ENCODE data around the gene RNPC3.

RNPC3 gene

GRCh38 chr1:103525607-103526507 is at the start of gene RNPC3:
RNPC3 (plus strand) TSS chr1:103525699; CDS start chr1:103526071, 372 bp downstream.
- DNase-seq (ENCODE audit: extremely low read depth in 1 of 2, low read depth in 1 of 2), result peak; percentile 76 to 84

- no peak for DNase-seq (ENCODE audit: extremely low read depth in 1 of 2, low read depth in 1 of 2)
Observed at GRCh38 chr1:103477101-103477500, 48.4 kb upstream of the RNPC3 start.

GRCh38 chr1:103489935-103490334 is 35.6 kb upstream of the RNPC3 start:
- no peak for DNase-seq (ENCODE audit: extremely low read depth in 1 of 2, low read depth in 1 of 2)

GRCh38 chr1:103492003-103492625 is 33.4 kb upstream of the RNPC3 start:
- no peak for DNase-seq (ENCODE audit: extremely low read depth in 1 of 2, low read depth in 1 of 2)

- no peak for DNase-seq (ENCODE audit: extremely low read depth in 1 of 2, low read depth in 1 of 2)
Observed at GRCh38 chr1:103496014-103496635, 29.4 kb upstream of the RNPC3 start.

GRCh38 chr1:103497404-103497803 is 28.1 kb upstream of the RNPC3 start:
- DNase-seq (ENCODE audit: extremely low read depth in 1 of 2, low read depth in 1 of 2), result no peak

GRCh38 chr1:103509250-103509649 is 16.2 kb upstream of the RNPC3 start:
- DNase-seq (ENCODE audit: extremely low read depth in 1 of 2, low read depth in 1 of 2), result no peak

- no peak for DNase-seq (ENCODE audit: extremely low read depth in 1 of 2, low read depth in 1 of 2)
Observed at GRCh38 chr1:103513711-103514110, 11.8 kb upstream of the RNPC3 start.

- DNase-seq (ENCODE audit: extremely low read depth in 1 of 2, low read depth in 1 of 2), result no peak
Observed at GRCh38 chr1:103514920-103515503, 10.5 kb upstream of the RNPC3 start.

GRCh38 chr1:103516283-103516682 is 9.2 kb upstream of the RNPC3 start:
- DNase-seq (ENCODE audit: extremely low read depth in 1 of 2, low read depth in 1 of 2), result no peak

- DNase-seq (ENCODE audit: extremely low read depth in 1 of 2, low read depth in 1 of 2), result no peak
Observed at GRCh38 chr1:103516693-103517092, 8.8 kb upstream of the RNPC3 start.

- DNase-seq (ENCODE audit: extremely low read depth in 1 of 2, low read depth in 1 of 2), result no peak
Observed at GRCh38 chr1:103517380-103518047, 8.0 kb upstream of the RNPC3 start.

- no peak for DNase-seq (ENCODE audit: extremely low read depth in 1 of 2, low read depth in 1 of 2)
Observed at GRCh38 chr1:103520822-103521221, 4.7 kb upstream of the RNPC3 start.

- no peak for DNase-seq (ENCODE audit: extremely low read depth in 1 of 2, low read depth in 1 of 2)
Observed at GRCh38 chr1:103523346-103523745, 2.2 kb upstream of the RNPC3 start.

GRCh38 chr1:103525114-103525606 is 339 bp upstream of the RNPC3 start:
- no peak for DNase-seq (ENCODE audit: extremely low read depth in 1 of 2, low read depth in 1 of 2)

GRCh38 chr1:103527331-103527730 is 1.8 kb downstream of the RNPC3 start:
- DNase-seq (ENCODE audit: extremely low read depth in 1 of 2, low read depth in 1 of 2), result no peak

GRCh38 chr1:103529746-103530145 is 4.2 kb downstream of the RNPC3 start:
- no peak for DNase-seq (ENCODE audit: extremely low read depth in 1 of 2, low read depth in 1 of 2)

- DNase-seq (ENCODE audit: extremely low read depth in 1 of 2, low read depth in 1 of 2), result no peak
Observed at GRCh38 chr1:103538226-103538625, 12.7 kb downstream of the RNPC3 start.

GRCh38 chr1:103541431-103541830 is 15.9 kb downstream of the RNPC3 start:
- no peak for DNase-seq (ENCODE audit: extremely low read depth in 1 of 2, low read depth in 1 of 2)

- no peak for DNase-seq (ENCODE audit: extremely low read depth in 1 of 2, low read depth in 1 of 2)
Observed at GRCh38 chr1:103546496-103546895, 21.0 kb downstream of the RNPC3 start.

- no peak for DNase-seq (ENCODE audit: extremely low read depth in 1 of 2, low read depth in 1 of 2)
Observed at GRCh38 chr1:103547840-103548239, 22.3 kb downstream of the RNPC3 start.

Data from activated CD8-positive, alpha-beta memory T cell treated with anti-CD3 and anti-CD28 coated beads for 1 hour (primary cell).